Skin of body (tissue), 2 donors: ENCODE data around the gene GGT6. TPM values are rescaled to one million over a fixed set of nuclear protein-coding genes. Genes with fewer than 3 reads are reported as not detected.

Experiments
- DNase-seq: peaks from one replicate; lab custom pipeline; 2025; lab: John Stamatoyannopoulos, UW
- total RNA-seq: library from RNA; depleted of rRNA; stranded (reverse); fragments of >200 nt; gene quantifications from one replicate; pipeline ENCODE4 v1.2.3, GENCODE V29; 2014

GGT6 gene
- total RNA-seq, 1 donor from 2014 or later: 6.1 TPM

- DNase-seq: no peak
Observed at GRCh38 chr17:4574448-4575045, 14.2 kb upstream of the GGT6 start.

GRCh38 chr17:4573669-4574068, 13.3 kb upstream of the GGT6 start:
- no peak for DNase-seq

GRCh38 chr17:4573115-4573514, 12.7 kb upstream of the GGT6 start:
- DNase-seq: no peak

- no peak for DNase-seq
Observed at GRCh38 chr17:4572131-4572530, 11.8 kb upstream of the GGT6 start.

GRCh38 chr17:4569591-4569990, 9.2 kb upstream of the GGT6 start:
- DNase-seq: no peak

GRCh38 chr17:4566785-4567184, 6.4 kb upstream of the GGT6 start:
- DNase-seq: peak; percentile 31

- DNase-seq: no peak
Observed at GRCh38 chr17:4565209-4566141, 5.1 kb upstream of the GGT6 start.

GRCh38 chr17:4562015-4562969, 1.9 kb upstream of the GGT6 start:
- no peak for DNase-seq

GRCh38 chr17:4560837-4561256, 470 bp upstream of the GGT6 start:
- DNase-seq: peak; percentile 37

- no peak for DNase-seq
Observed at GRCh38 chr17:4559966-4560365, 411 bp downstream of the GGT6 start.

- DNase-seq: no peak
Observed at GRCh38 chr17:4559139-4559791, 1.1 kb downstream of the GGT6 start.

- DNase-seq: no peak
Observed at GRCh38 chr17:4558347-4558971, 1.9 kb downstream of the GGT6 start.

- no peak for DNase-seq
Observed at GRCh38 chr17:4557626-4558346, 2.6 kb downstream of the GGT6 start.

GRCh38 chr17:4556996-4557395, 3.4 kb downstream of the GGT6 start:
- no peak for DNase-seq

- DNase-seq: no peak
Observed at GRCh38 chr17:4555873-4556759, 4.3 kb downstream of the GGT6 start.

GRCh38 chr17:4554997-4555799, 5.2 kb downstream of the GGT6 start, which contains the start of gene MYBBP1A:
MYBBP1A (minus strand) TSS chr17:4555384; CDS start chr17:4555324, 60 bp downstream.
- DNase-seq: peak; percentile 88

- no peak for DNase-seq
Observed at GRCh38 chr17:4554441-4554996, 5.9 kb downstream of the GGT6 start.

- no peak for DNase-seq
Observed at GRCh38 chr17:4553669-4554068, 6.7 kb downstream of the GGT6 start.
